Ovary (tissue), 9 donors: ENCODE results near the gene PDE4D. TPM values are rescaled to one million over a fixed set of nuclear protein-coding genes. Genes with fewer than 3 reads are reported as not detected.

Experiments used
- DNase-seq, 5 donors: peaks; one replicate each; pipeline ENCODE4 v3.0.0-alpha.2; 2019 to 2020
- H3K27ac ChIP-seq, 2 donors: fragments of 200-600 bp; one replicate each; pipeline versions ENCODE4 v1.5.1 to v1.8.0; 2019 to 2022
- H3K27me3 ChIP-seq: fragments of 200-600 bp; one replicate; pipeline ENCODE4 v1.8.0; 2022
- H3K36me3 ChIP-seq: fragments of 200-600 bp; sonication (generic); one replicate; pipeline ENCODE4 v1.5.1; 2019
- H3K4me1 ChIP-seq: one replicate; pipeline ENCODE4 v1.8.1; 2013; ENCODE audit warnings: mild to moderate bottlenecking, moderate library complexity; ENCODE audit not compliant: insufficient read depth
- H3K4me3 ChIP-seq: fragments of 200-600 bp; sonication (generic); one replicate; pipeline ENCODE4 v1.5.1; 2017
- H3K9me3 ChIP-seq, 2 donors: fragments of 200-600 bp in 1 of 2; sonication (generic) in 1 of 2; one replicate each; pipeline versions ENCODE4 v1.5.1 to v1.8.1; 2013 to 2019; ENCODE audit warnings: mild to moderate bottlenecking in 1 of 2, moderate library complexity in 1 of 2
- CTCF ChIP-seq, 3 donors: fragments of 450-650 bp in 2 of 3; fragments of 200-600 bp in 1 of 3; IDR thresholded peaks; one replicate each; pipeline versions ENCODE4 v1.5.1 to v1.8.0; 2016 to 2022; ENCODE audit warnings: antibody characterized with exemption in 3 of 3, mild to moderate bottlenecking in 1 of 3
- EP300 ChIP-seq: sonication (generic); formaldehyde crosslinking; IDR thresholded peaks from one replicate; pipeline ENCODE4 v1.6.1; 2017; ENCODE audit warnings: antibody characterized with exemption
- POLR2A ChIP-seq: fragments of 450-650 bp; IDR thresholded peaks from one replicate; pipeline ENCODE4 v1.6.1; 2017; ENCODE audit warnings: antibody characterized with exemption, mild to moderate bottlenecking, moderate library complexity
- WGBS, 3 donors: extraction: QIAGEN DNeasy Blood & Tissue Kit in 1 of 3; methylation state at CpG; one replicate each; pipeline versions ENCODE4 v1.1.5 to v1.1.7; 2013 to 2017; 5-methylcytosine and 5-hydroxymethylcytosine counted together
- intact Hi-C, 4 donors: fragments of 100-400 bp; cut with DNase I; formaldehyde crosslinking; loops; one replicate each; pipeline versions ENCODE4 v1.11.0 to v1.15.1; 2022 to 2023
- polyA plus RNA-seq, 2 donors: library from polyadenylated mRNA; stranded (reverse); fragments of 200-250 nt in 1 of 2; fragments of 350-450 nt in 1 of 2; fragmentation: Illumina TruSeq in 1 of 2; extraction: RNeasy Lipid Tissue Mini Kit (QIAGEN cat#74804) in 1 of 2; gene quantifications; one replicate each; pipeline ENCODE4 v1.2.3, GENCODE V29; 2013 to 2014
- total RNA-seq, 7 donors: library from RNA; depleted of rRNA in 2 of 7; stranded (reverse); fragments of >200 nt in 2 of 7; fragmentation: NEBNext Ultra II Directional in 3 of 7; extraction: Animal tissue kit (Norgen Biotek cat#: 25700) in 3 of 7; gene quantifications; one replicate each; pipeline versions ENCODE4 v1.1.0 to v1.2.4, GENCODE V29; 2016 to 2023
- donor health status: DM: no; HTN: no; CAD: no; lungs with moderate emphysema.
- donor health status: DM: no; HTN: no; CAD: no.
- donor health status: Bipolar disorder and iron deficiency.
- donor health status: DM: yes; HTN: yes; CAD: no.
- donor health status: DM: no; HTN: no; CAD: no.
- donor health status: DM: yes; HTN: yes; CAD: no.

The PDE4D gene
- total and polyA plus RNA-seq, 9 donors = 1.3 to 67.6 (median 8.4) TPM

DNA sequence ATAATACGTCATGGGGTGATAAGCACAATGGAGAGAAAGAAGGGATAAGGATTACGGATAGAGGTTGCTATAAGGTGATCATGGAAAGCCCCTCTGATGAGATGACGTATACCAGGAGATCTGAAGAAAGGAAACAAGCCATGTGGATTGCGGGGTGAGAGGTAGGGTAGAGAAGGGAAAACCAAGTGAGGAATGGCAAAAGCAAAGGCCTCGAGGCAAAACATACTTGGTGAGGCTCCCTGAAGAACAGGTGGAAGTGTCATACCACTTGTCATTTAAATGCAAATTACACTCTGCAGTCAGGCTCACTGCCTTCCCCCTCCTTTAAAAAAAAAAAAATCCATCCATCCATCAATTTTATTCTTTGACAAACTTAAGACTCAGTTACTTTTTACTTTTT lies 889.9 kb downstream of the PDE4D start:
- Histone ChIP-seq H3K4me1 (no peaks in the 10 kb centered on the region), H3K27ac (no peak overlapping the region)
- intact Hi-C loops = loop anchor here in 2 of 4 donors (10.0 kb wide), 1 partner anchor 109 kb away; no protein-coding TSS in a partner anchor

GRCh38 chr5:59003124-59003523 lies 890.4 kb downstream of the PDE4D start:
- Histone ChIP-seq H3K4me1 (no peaks in the 10 kb centered on the region), H3K9me3 (no peaks in the 10 kb centered on the region), H3K4me3 (no peak overlapping the region), H3K36me3 (no peaks in the 10 kb centered on the region), H3K27ac (no peak overlapping the region), H3K27me3 (no peaks in the 10 kb centered on the region)
- intact Hi-C loops = loop anchor here in 2 of 4 donors (10.0 kb wide), 1 partner anchor 108 kb away; no protein-coding TSS in a partner anchor
- no peak for DNase-seq
- TF ChIP-seq CTCF (IDR thresholded peaks at IDR 0.05) = no peak
- TF ChIP-seq EP300 = no peak
- no peak for TF ChIP-seq POLR2A
- WGBS, 3 donors = 85 to 88% (median 86%) methylated on average over 4 of the region's 4 CpGs

More for the DNA sequence above, 889.9 kb downstream of the PDE4D start:
- H3K4me3 ChIP-seq = no peak overlapping the region
- DNase-seq = no peak
- H3K36me3 ChIP-seq = no peaks in the 10 kb centered on the region
- whole genome bisulfite sequencing, 3 donors = 91 to 94% (median 92%) methylated on average over 5 of the region's 5 CpGs
- no peaks in the 10 kb centered on the region for H3K9me3 ChIP-seq
- H3K27me3 ChIP-seq = no peaks in the 10 kb centered on the region
- no peak for TF ChIP-seq CTCF (IDR thresholded peaks at IDR 0.05)
- no peak for TF ChIP-seq POLR2A
- no peak for TF ChIP-seq EP300

DNA sequence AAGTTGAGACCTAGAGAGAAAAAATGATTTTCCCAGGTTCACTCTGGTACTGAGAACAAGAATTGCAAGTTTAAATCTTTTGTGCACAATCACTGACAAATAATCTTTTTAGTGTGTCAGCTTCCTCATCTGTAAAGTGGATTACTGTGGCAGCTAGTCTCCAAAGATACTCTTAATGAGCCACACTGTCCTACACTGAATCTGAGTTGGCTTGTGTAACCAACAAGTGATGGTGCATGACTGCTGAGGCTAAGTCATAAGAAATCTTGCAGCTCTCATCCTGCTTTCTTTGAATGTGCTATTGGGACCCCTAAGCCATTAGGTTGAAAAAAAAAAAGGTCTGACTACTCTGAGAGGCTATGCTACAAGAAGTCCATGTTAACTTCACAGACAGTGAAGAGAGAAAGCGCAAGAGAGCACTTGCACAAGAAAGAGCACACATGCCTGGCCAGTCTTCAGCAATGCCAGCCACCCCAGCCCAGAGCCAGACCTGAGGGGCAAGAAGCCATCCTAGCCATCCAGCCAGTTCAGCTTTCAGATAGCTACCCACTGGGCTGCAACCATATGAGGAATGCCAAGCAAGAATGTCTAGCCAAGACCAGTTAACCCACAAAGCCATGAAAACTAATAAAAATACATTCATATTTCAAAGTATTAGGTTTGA lies 891.2 kb downstream of the PDE4D start:
- no peaks in the 10 kb centered on the region for H3K36me3 ChIP-seq
- TF ChIP-seq POLR2A (no peak), EP300 (no peak), CTCF (IDR thresholded peaks at IDR 0.05) (no peak)
- no peaks in the 10 kb centered on the region for H3K4me1 ChIP-seq
- H3K9me3 ChIP-seq = no peaks in the 10 kb centered on the region
- no peak overlapping the region for H3K4me3 ChIP-seq
- no peak overlapping the region for H3K27ac ChIP-seq
- H3K27me3 ChIP-seq = no peaks in the 10 kb centered on the region
- DNase-seq = no peak
- 100% methylated on average over 1 of the region's 1 CpG for WGBS, 3 donors
- intact Hi-C loops = loop anchor here in 2 of 4 donors (10.0 kb wide), 1 partner anchor 107 kb away; no protein-coding TSS in a partner anchor

GRCh38 chr5:59001716-59002115 lies 891.8 kb downstream of the PDE4D start:
- no peak for DNase-seq
- H3K27ac ChIP-seq = no peak overlapping the region
- no peaks in the 10 kb centered on the region for H3K4me1 ChIP-seq
- TF ChIP-seq POLR2A (no peak), EP300 (no peak), CTCF (IDR thresholded peaks at IDR 0.05) (no peak)
- no peaks in the 10 kb centered on the region for H3K9me3 ChIP-seq
- 87 to 91% (median 89%) methylated on average over 6 of the region's 6 CpGs for WGBS, 3 donors
- intact Hi-C loops = loop anchor here in 2 of 4 donors (10.0 kb wide), 1 partner anchor 107 kb away; no protein-coding TSS in a partner anchor
- H3K4me3 ChIP-seq = no peak overlapping the region
- H3K27me3 ChIP-seq = no peaks in the 10 kb centered on the region
- no peaks in the 10 kb centered on the region for H3K36me3 ChIP-seq
